B cell (primary cell): ENCODE data around the gene FGFR1OP2. TPM values are rescaled to one million over a fixed set of nuclear protein-coding genes. Genes with fewer than 3 reads are reported as not detected.
"Not testable (repeated sequence)": the region's sequence is repeated elsewhere in the genome, so short reads cannot be mapped to it uniquely, and the experiment has no call there.

Experiments used
- ATAC-seq: fragments of 200-7000 bp; cut with Tn5 transposase; one replicate; pipeline ENCODE4 v1.10.0; 2021; ENCODE audit warnings: low read depth, mild to moderate bottlenecking, moderate number of reproducible peaks, moderate library complexity
- CTCF ChIA-PET: fragments of 350-600 bp; sonication (Branson Sonifier 250); formaldehyde crosslinking; loops from one replicate; lab custom pipeline; 2021; ENCODE audit warnings: antibody characterized with exemption, inconsistent platforms; lab: Charles Lee
- POLR2A ChIA-PET: fragments of 350-600 bp; sonication (Branson Sonifier 250); formaldehyde crosslinking; loops from one replicate; lab custom pipeline; 2021; ENCODE audit warnings: antibody characterized with exemption; lab: Charles Lee
- DNase-seq: peaks from one replicate; pipeline ENCODE4 v3.0.0; 2013
- H2AFZ ChIP-seq: 2 replicates; pipeline ENCODE4 v1.6.1; 2012; ENCODE audit warnings: mild to moderate bottlenecking, low read depth, low read length; ENCODE audit not compliant: insufficient read depth, poor library complexity, severe bottlenecking
- H3K27ac ChIP-seq, 2 donors: 1 replicate in 1 of 2; 2 replicates in 1 of 2; pipeline ENCODE4 v1.5.1; 2012 to 2013; ENCODE audit warnings: low read length in 2 of 2, mild to moderate bottlenecking in 2 of 2, moderate library complexity in 1 of 2
- H3K27me3 ChIP-seq, 4 experiments: fragments of 200-600 bp in 1 of 4; sonication (generic) in 1 of 4; replicated peaks in 1 of 4; 1 replicate in 2 of 4; 2 replicates in 2 of 4; pipeline versions ENCODE4 v1.6.1 to v1.7.0; 2013 to 2016; ENCODE audit warnings: low read length in 3 of 4, mild to moderate bottlenecking in 2 of 4, mixed read lengths in 1 of 4, moderate library complexity in 1 of 4; ENCODE audit not compliant: insufficient read depth in 4 of 4, control insufficient read depth in 3 of 4; ENCODE audit errors: control extremely low read depth in 1 of 4
- H3K36me3 ChIP-seq, 2 experiments: replicated peaks in 1 of 2; 1 replicate in 1 of 2; 2 replicates in 1 of 2; pipeline versions ENCODE4 v1.6.1 to v1.7.1; 2013; ENCODE audit warnings: low read length in 1 of 2; ENCODE audit not compliant: insufficient read depth in 2 of 2, control insufficient read depth in 1 of 2; ENCODE audit errors: control extremely low read depth in 1 of 2, extremely low read depth in 1 of 2
- H3K4me1 ChIP-seq, 2 donors: fragments of 200-600 bp in 1 of 2; sonication (generic) in 1 of 2; 1 replicate in 1 of 2; 2 replicates in 1 of 2; pipeline versions ENCODE4 v1.5.1 to v1.6.1; 2013 to 2017; ENCODE audit warnings: low read length in 2 of 2; ENCODE audit not compliant: control insufficient read depth in 2 of 2, insufficient read depth in 2 of 2
- H3K4me2 ChIP-seq: replicated peaks from 2 replicates; pipeline ENCODE3; 2012; ENCODE audit warnings: mild to moderate bottlenecking, low read depth, low read length; ENCODE audit not compliant: poor library complexity, severe bottlenecking
- H3K4me3 ChIP-seq, 5 experiments: fragments of 200-600 bp in 1 of 5; sonication (generic) in 1 of 5; 1 replicate in 3 of 5; 2 replicates in 2 of 5; pipeline versions ENCODE4 v1.5.1 to v1.7.0; 2011 to 2016; ENCODE audit warnings: low read length in 4 of 5, mild to moderate bottlenecking in 4 of 5, low read depth in 2 of 5, control low read depth in 1 of 5, moderate library complexity in 1 of 5; ENCODE audit not compliant: insufficient read depth in 1 of 5; ENCODE audit errors: control extremely low read depth in 1 of 5, extremely low read depth in 1 of 5
- H3K79me2 ChIP-seq: fragments of 200-600 bp; sonication (generic); one replicate; pipeline ENCODE4 v1.6.0; 2016; ENCODE audit warnings: low read length; ENCODE audit not compliant: control insufficient read depth, insufficient read depth
- H3K9ac ChIP-seq: fragments of 200-600 bp; sonication (generic); 2 replicates; pipeline ENCODE4 v1.6.1; 2017; ENCODE audit warnings: mild to moderate bottlenecking, low read length, moderate library complexity
- H3K9me3 ChIP-seq, 3 donors: one replicate each; pipeline versions ENCODE4 v1.6.1 to v1.7.1; 2013; ENCODE audit warnings: low read length in 2 of 3; ENCODE audit not compliant: control insufficient read depth in 2 of 3, insufficient read depth in 1 of 3; ENCODE audit errors: control extremely low read depth in 1 of 3
- H4K20me1 ChIP-seq: 2 replicates; pipeline ENCODE4 v1.6.0; 2012; ENCODE audit warnings: mild to moderate bottlenecking, low read length; ENCODE audit not compliant: insufficient read depth, control insufficient read depth, poor library complexity, severe bottlenecking
- H3K27ac Mint-ChIP-seq: one replicate; pipeline ENCODE4 v1.8.0; 2021; ENCODE audit warnings: mixed read lengths
- H3K27me3 Mint-ChIP-seq: one replicate; pipeline ENCODE4 v1.8.0; 2021; ENCODE audit warnings: mixed read lengths
- H3K4me1 Mint-ChIP-seq: one replicate; pipeline ENCODE4 v1.8.0; 2021; ENCODE audit warnings: mixed read lengths
- H3K4me3 Mint-ChIP-seq: one replicate; pipeline ENCODE4 v1.8.0; 2021; ENCODE audit warnings: mixed read lengths
- H3K9me3 Mint-ChIP-seq: one replicate; pipeline ENCODE4 v1.8.0; 2022; ENCODE audit warnings: mixed read lengths; ENCODE audit not compliant: insufficient read depth
- EZH2 ChIP-seq: IDR thresholded peaks from 2 replicates; pipeline ENCODE4 v1.6.1; 2012; ENCODE audit warnings: borderline replicate concordance, low read depth, mild to moderate bottlenecking, moderate library complexity, low read length; ENCODE audit not compliant: insufficient read depth, poor library complexity, severe bottlenecking
- WGBS: methylation state at CpG from one replicate; pipeline ENCODE4 v1.1.5; 2013; ENCODE audit warnings: missing lambda C conversion rate; ENCODE audit not compliant: insufficient coverage; 5-methylcytosine and 5-hydroxymethylcytosine counted together
- intact Hi-C: fragments of 100-400 bp; cut with micrococcal nuclease; formaldehyde crosslinking; loops from one replicate; pipeline ENCODE4 v1.10.0; 2022
- polyA plus RNA-seq: library from polyadenylated mRNA; depleted of rRNA; stranded (reverse); fragments of >200 nt; gene quantifications from 2 replicates; pipeline ENCODE4 v1.2.3, GENCODE V29; 2012
- total RNA-seq, 2 donors: library from RNA; stranded (reverse); fragments of 120-200 nt in 1 of 2; gene quantifications; 1 replicate in 1 of 2; 2 replicates in 1 of 2; pipeline versions ENCODE4 v1.2.3 to v1.2.4, GENCODE V29; 2013 to 2022
- TF ChIP-seq, protein P1 (sequence below): fragments of 200-600 bp; IDR thresholded peaks from one replicate; pipeline ENCODE4 v1.8.0; 2022; ENCODE audit warnings: antibody characterized with exemption, mild to moderate bottlenecking

The FGFR1OP2 gene
- total and polyA plus RNA-seq, 2 donors (not counting 1 experiment from before 2014, with no cell fraction given) = 22.3 to 64.3 TPM

DNA sequence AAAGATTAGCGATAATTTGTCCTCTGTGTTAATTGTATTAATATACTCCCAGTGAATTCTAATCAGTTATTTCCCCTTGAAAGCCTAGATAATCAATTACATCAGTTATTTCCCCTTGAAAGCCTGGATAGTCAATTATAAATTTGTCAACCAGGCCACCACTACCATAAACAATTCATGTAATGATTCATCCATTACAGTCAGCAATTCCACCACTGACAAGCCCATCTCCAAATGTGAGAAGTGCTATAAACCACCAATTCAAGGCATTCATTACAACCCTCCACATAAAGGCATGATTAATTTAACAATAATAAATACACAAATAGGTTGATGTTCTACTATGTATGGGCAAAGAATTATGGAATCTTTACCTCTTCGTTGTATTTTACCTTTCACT is 41.4 kb upstream of the FGFR1OP2 start:
- POLR2A ChIA-PET = no interaction called here
- H3K4me3 Mint-ChIP-seq = no peak overlapping the region

DNA sequence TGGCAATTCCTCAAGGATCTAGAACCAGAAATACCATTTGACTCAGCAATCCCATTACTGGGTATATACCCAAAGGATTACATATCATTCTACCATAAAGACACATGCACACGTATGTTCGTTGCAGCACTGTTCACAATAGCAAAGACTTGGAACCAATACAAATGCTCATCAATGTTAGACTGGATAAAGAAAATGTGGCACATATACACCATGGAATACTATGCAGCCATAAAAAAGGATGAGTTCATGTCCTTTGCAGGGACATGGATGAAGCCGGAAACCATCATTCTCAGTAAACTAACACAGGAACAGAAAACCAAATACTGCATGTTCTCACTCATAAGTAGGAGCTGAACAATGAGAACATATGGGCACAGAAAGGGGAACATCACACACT is 34.9 kb upstream of the FGFR1OP2 start:
- ATAC-seq, H3K9me3 Mint-ChIP-seq, H3K27ac ChIP-seq, H3K27me3 ChIP-seq, DNase-seq, H2AFZ ChIP-seq, H3K27me3 Mint-ChIP-seq, H3K4me1 Mint-ChIP-seq, H3K4me2 ChIP-seq, H3K9ac ChIP-seq, H3K4me1 ChIP-seq, H3K79me2 ChIP-seq, intact Hi-C loops, H3K9me3 ChIP-seq, H3K27ac Mint-ChIP-seq, H3K4me3 Mint-ChIP-seq, H4K20me1 ChIP-seq, H3K4me3 ChIP-seq: not testable (repeated sequence)
- ChIA-PET CTCF (interaction anchor here (0.7 to 1.1 kb wide), 3 partner anchors 18 to 109 kb away, joined by 3 to 8 read pairs (median 3); no protein-coding TSS in a partner anchor), POLR2A (interaction anchor here (0.7 kb wide), 2 partner anchors 98 to 584 kb away, joined by 4 to 5 read pairs; no protein-coding TSS in a partner anchor)
- peaks cover 7 to 28% of the 10 kb centered on the region in 2 experiments for H3K36me3 ChIP-seq
- WGBS = 100% methylated on average over 2 of the region's 3 CpGs

More for the DNA sequence above, 41.4 kb upstream of the FGFR1OP2 start:
- H3K4me1 Mint-ChIP-seq = no peaks in the 10 kb centered on the region
- TF ChIP-seq EZH2 = no peak
- TF ChIP-seq, protein P1, sequence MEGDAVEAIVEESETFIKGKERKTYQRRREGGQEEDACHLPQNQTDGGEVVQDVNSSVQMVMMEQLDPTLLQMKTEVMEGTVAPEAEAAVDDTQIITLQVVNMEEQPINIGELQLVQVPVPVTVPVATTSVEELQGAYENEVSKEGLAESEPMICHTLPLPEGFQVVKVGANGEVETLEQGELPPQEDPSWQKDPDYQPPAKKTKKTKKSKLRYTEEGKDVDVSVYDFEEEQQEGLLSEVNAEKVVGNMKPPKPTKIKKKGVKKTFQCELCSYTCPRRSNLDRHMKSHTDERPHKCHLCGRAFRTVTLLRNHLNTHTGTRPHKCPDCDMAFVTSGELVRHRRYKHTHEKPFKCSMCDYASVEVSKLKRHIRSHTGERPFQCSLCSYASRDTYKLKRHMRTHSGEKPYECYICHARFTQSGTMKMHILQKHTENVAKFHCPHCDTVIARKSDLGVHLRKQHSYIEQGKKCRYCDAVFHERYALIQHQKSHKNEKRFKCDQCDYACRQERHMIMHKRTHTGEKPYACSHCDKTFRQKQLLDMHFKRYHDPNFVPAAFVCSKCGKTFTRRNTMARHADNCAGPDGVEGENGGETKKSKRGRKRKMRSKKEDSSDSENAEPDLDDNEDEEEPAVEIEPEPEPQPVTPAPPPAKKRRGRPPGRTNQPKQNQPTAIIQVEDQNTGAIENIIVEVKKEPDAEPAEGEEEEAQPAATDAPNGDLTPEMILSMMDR = no peak
- no peak overlapping the region for H2AFZ ChIP-seq
- H4K20me1 ChIP-seq = no peaks in the 10 kb centered on the region
- no peak overlapping the region for H3K4me2 ChIP-seq
- H3K4me1 ChIP-seq = no peaks in the 10 kb centered on the region
- H3K36me3 ChIP-seq = peaks cover 2 to 9% of the 10 kb centered on the region in 2 experiments
- DNase-seq (no peak), ATAC-seq (no peak)
- no peaks in the 10 kb centered on the region for H3K79me2 ChIP-seq
- CTCF ChIA-PET = interaction anchor here (2.6 kb wide), 1 partner anchor 11 kb away, joined by 17 read pairs; no protein-coding TSS in a partner anchor
- no peak overlapping the region for H3K27ac ChIP-seq
- no peaks in the 10 kb centered on the region for H3K9me3 ChIP-seq
- no peaks in the 10 kb centered on the region for H3K27me3 ChIP-seq
- no peak overlapping the region for H3K4me3 ChIP-seq
- H3K27ac Mint-ChIP-seq = no peak overlapping the region
- no peaks in the 10 kb centered on the region for H3K27me3 Mint-ChIP-seq
- H3K9me3 Mint-ChIP-seq = no peaks in the 10 kb centered on the region
- intact Hi-C loops = no loop called here
- WGBS = no CpG with 5 or more reads among the region's 2 CpGs
- H3K9ac ChIP-seq = no peak overlapping the region
